HL-60/S4 treated with retinoic acid at 250 ng/mL for 4 days and 3 days (cell line): ENCODE data around the gene BATF.

Experiments used
- in situ Hi-C: fragments of 300-500 bp; cut with MboI; formaldehyde crosslinking; loops from 2 replicates; pipeline ENCODE4 v1.7.0; 2022; ENCODE audit warnings: low sequenced_read_pairs

The BATF gene

GRCh38 chr14:75559045-75559444 lies 36.8 kb downstream of the BATF start:
- in situ Hi-C loops, result no loop called here

GRCh38 chr14:75559451-75560222 lies 37.4 kb downstream of the BATF start:
- in situ Hi-C loops, result no loop called here

DNA sequence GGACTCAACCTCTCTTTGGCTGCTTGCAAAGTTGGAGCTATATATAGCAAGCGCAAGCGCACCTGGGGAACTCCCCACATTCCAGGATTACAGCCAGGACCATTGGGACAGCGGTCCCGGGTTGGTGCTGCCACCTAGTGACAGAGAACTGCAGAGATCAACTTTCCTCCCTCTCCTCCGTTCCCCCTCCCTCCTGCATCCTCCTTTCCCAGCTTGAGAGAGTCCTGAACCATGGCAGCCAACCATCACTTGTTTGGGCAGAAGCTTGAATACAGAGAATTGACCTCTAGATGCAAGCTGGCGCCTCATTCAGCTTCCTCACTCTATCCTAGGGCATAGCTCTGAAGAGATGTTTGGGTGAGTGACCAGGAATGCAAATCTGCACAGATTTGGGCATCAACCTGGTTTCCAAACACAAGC lies 38.8 kb downstream of the BATF start:
- in situ Hi-C loops, result no loop called here

- in situ Hi-C loops, result no loop called here
Measured at GRCh38 chr14:75562089-75562488, 39.8 kb downstream of the BATF start.

- in situ Hi-C loops, result no loop called here
Measured at GRCh38 chr14:75562489-75562888, 40.2 kb downstream of the BATF start.

GRCh38 chr14:75563931-75564330 lies 41.7 kb downstream of the BATF start:
- in situ Hi-C loops, result no loop called here

DNA sequence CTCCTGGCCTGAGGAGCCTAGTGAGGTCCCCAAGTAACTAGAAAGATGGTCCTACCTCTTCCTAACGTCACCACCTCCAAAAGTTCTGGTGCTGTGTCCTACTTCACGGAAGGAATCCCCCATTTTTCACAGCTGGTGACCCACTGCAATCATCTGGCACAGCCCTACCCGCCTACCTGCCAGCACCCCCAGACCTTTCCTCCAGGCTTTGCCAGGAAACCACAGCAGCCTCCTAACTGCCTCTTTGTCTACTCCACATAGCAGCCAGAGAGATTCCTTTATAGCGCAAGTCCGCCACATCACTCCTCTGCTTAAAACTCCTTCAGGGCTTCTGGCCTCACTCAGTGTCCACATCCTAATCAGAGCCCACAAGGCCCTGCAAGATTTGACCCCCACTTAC lies 42.8 kb downstream of the BATF start:
- in situ Hi-C loops, result no loop called here

GRCh38 chr14:75566321-75566720 lies 44.1 kb downstream of the BATF start:
- in situ Hi-C loops, result no loop called here

DNA sequence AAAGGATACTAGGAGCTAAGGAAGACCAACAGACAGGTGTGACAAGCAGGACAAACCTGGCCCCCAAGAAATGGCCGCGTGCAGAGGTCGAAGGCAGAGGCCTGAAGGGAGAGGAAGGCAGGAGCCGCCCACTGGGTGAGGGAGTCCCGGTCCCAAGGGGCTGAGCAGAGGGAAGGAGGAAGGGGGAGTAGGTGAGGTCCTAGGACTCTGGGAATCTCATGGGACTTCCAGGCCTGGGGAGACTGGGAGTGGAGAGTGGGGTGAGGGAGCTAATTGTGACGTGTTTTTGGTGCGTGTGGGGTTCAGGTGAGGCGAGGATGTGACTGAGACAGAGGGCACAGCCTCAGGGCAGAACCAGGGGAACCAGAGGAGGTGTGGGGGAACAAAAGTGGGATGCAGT lies 44.5 kb downstream of the BATF start:
- in situ Hi-C loops, result no loop called here

DNA sequence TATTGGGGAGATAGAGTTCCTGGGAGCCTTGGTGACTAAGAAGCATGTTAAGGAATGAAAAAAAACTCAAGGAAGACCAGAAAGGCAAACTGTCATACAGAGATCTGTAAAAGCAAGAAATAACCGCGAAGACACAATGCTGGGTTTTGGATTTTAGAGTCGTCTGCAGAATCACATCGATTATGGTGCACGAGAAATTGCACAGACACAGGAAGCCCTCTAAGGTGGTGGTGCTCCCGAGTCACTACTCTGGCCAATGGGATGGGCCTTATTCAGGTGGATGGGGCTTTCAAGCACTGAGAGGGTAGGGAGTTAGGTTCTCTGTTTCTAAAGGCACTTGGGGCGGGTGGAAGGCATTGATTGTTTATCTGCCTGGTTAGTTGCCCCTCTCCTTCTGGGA lies 45.9 kb downstream of the BATF start:
- in situ Hi-C loops, result no loop called here

DNA sequence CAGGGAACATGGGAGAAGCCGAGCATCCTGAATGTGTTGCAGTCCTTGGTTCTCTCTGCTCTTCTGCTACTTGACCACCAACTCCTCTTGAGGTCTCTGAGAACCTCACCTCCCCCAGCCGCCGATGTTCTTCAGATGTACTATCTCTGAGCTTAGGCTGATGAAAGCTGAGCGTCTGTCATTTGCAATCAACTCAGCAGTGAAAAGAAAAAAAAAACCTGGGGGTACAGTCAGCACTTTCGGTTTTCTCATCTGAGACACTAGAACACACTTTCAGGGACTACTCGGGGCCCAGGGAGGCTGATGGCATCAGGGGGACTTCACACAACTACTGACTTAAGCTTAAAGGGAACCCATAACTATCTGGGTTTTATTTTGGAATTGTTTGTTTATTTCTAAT lies 46.5 kb downstream of the BATF start:
- in situ Hi-C loops, result no loop called here

DNA sequence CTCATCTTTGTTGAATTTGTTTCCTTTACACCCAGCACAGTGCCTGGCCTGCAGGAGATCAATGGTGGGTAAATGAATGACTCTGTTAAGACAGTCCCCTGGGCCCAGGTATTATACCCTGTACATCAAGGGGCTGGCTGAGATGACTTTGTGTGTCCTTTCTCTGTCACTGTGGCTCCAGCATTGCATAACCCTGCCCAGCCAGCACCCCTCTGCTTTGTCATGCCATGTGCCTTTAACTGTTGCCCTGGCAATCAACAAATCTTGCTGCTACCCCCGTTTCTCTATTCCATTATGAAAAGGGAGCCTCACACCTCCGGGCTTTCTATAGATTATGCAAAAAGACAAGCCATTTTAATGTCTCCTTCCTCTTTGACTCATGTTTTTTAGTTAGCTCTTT lies 48.5 kb downstream of the BATF start:
- in situ Hi-C loops, result loop anchor here (10.0 kb wide), 1 partner anchor 84 kb away; no protein-coding TSS in a partner anchor

DNA sequence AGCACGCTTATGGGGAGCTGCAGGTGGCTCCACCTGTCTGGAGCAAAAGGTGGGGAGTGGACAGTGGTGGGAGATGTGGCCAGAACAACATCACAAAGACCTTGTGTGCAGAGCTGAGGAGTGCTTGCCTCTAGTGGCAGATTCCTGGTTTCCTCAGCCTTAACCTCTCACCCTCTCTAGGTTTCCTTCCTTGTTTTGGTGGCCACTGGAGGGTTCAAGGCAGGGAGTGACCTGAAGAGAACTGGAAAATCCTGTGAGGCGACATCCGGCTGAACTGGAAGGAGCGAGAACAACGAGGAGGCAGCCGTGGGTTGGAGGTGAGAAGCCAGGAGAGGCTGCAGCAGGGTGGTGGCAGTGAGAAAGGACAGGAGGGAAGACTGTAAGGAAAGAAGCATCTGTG lies 49.8 kb downstream of the BATF start:
- in situ Hi-C loops, result loop anchor here (10.0 kb wide), 1 partner anchor 83 kb away; no protein-coding TSS in a partner anchor

DNA sequence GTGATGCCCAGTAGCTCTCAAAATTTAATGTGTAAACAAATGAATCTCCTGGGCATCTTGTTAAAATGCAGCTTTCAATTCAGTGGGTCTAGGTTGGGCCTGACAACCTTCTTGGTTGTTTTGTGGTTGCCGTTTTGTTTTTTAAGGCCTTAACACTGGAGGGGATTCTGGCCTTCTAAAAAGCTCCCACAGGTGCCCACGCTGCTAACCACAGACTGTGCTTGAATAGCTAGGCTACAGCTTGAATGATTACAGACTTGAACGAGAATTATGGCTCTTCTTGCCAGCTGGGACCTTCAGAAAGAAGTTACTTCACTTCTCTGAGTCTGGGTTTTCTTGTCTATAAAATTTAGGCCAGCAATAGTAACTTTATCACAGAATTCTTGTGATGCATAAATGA lies 54.8 kb downstream of the BATF start:
- in situ Hi-C loops, result loop anchor here (10.0 kb wide), 1 partner anchor 78 kb away; no protein-coding TSS in a partner anchor

GRCh38 chr14:75577729-75578101 lies 55.4 kb downstream of the BATF start:
- in situ Hi-C loops, result loop anchor here (10.0 kb wide), 1 partner anchor 77 kb away; no protein-coding TSS in a partner anchor

GRCh38 chr14:75578102-75578785 lies 56.0 kb downstream of the BATF start, which contains the start of gene FLVCR2:
Gene FLVCR2, plus strand, starts transcription at chr14:75578620. Its CDS starts 353 bp downstream, at chr14:75578973.
- in situ Hi-C loops, result loop anchor here (10.0 kb wide), 1 partner anchor 77 kb away; no protein-coding TSS in a partner anchor

- in situ Hi-C loops, result loop anchor here (10.0 kb wide), 1 partner anchor 76 kb away; no protein-coding TSS in a partner anchor
Measured at GRCh38 chr14:75578786-75579337, 56.6 kb downstream of the BATF start.

DNA sequence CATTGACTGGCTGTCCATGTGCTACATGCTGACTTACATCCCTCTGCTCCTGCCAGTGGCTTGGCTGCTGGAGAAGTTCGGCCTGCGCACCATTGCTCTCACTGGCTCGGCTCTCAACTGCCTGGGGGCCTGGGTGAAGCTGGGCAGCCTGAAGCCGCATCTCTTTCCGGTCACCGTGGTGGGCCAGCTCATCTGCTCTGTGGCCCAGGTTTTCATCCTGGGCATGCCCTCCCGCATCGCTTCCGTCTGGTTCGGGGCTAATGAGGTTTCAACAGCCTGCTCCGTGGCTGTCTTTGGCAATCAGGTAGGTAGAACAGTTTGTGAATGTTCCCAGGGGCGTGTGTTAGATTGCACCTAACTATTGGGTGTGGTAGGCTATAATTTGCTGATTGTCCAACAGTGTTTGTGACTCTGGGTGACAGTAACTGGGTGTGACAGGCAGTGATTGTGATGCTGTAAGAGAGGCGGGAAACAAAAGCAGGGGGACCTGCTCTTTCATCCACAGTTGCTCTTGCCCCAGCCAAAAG lies 57.1 kb downstream of the BATF start:
- in situ Hi-C loops, result loop anchor here (10.0 kb wide), 1 partner anchor 75 kb away; no protein-coding TSS in a partner anchor

GRCh38 chr14:75579882-75580281 lies 57.6 kb downstream of the BATF start:
- in situ Hi-C loops, result loop anchor here (10.0 kb wide), 1 partner anchor 75 kb away; no protein-coding TSS in a partner anchor

DNA sequence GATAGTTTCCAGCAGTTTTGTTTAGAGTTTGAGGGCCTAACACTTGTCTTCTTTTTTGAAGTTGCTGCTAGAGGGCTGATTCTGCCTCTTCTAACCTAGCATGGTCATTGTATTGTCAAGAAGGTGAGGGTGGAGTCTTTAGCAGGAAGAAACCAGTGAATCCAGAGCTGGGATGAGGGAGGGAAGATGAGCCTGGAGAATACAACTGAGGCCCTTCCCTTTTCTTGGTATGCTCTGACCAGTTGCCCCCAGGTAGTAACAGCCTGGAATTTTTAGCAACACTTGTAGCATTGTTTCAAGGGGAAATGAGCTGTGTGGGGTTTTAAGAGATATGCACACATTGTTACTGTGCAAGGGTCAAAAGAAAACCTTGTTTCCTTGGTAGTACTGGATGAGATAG lies 65.1 kb downstream of the BATF start:
- in situ Hi-C loops, result no loop called here

GRCh38 chr14:75589931-75590330 lies 67.7 kb downstream of the BATF start:
- in situ Hi-C loops, result no loop called here
